ENCODE results near the gene ZNF552. TPM values are rescaled to one million over a fixed set of nuclear protein-coding genes. Genes with fewer than 3 reads are reported as not detected.
"Not testable (repeated sequence)": the region's sequence is repeated elsewhere in the genome, so short reads cannot be mapped to it uniquely, and the experiment has no call there.

ZNF552 gene
- polyA plus RNA-seq (2012; ENCODE audit: missing spikeins), result 9.0 TPM

DNA sequence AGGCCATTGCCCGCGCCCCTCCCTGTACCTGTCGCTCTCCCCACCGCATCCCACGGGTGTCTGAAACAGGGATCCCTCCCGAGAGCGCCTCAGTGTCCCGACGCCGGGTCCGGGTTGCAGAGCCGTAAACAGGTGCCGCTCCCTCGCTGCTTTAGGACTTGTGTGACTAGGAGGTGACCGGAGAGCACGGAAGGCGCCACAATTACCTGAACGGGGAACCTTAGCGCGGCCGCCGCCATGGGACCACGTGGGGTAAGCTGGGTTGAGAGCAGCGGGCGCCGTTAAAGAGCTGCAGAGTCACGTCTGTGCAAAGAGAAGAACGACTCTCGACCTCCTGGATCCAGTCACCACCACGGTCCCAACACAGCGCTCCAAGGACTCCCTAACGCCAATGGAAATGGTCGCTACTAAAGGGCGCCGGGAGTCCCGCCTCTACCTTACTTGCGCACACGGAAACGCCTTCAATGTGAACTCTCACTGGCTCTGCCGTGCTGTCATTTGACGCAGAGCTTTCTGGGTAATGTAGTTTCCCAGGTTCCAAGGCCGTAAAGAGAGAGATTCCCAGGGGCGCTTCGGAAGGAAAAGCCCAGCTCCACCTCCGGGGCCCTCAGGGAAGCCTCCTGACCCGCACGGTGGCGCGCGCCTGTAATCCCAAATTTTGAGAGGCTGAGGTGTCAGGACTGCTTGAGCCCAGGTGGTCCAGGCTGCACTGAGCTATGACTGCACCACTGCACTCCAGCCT is at the start of gene ZNF552:
ZNF552 (minus strand) TSS at position 409 of the 742 bp plus-strand sequence; CDS start at position 239, 170 bp downstream.
- FAIRE-seq, result peak; percentile 85

DNA sequence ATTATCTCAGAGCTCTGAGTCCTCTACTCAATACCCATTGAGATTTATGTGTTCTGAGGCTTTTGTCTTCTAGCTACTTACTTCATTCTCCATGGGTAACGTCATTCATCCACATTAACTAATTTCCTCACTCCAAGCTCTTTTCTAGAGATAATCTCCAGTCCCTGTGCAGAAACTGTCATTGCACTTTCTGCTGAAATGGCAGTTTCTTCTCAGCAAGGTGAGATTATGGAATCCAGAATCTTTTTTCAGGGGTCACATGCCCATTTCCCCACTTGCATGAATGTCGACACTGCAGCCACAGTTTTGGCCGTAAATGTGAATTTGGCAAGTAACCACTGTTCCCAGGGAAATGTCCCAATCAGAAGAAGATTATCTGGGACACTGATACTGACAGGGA is 47.6 kb upstream of the ZNF552 start:
- not testable (repeated sequence) for FAIRE-seq; DNase-seq (ENCODE audit: insufficient read length)

More for the DNA sequence above, at the start of gene ZNF552:
- TF ChIP-seq TAF1 (IDR thresholded peaks at IDR 0.05; ENCODE audit: borderline replicate concordance, low read depth, low read length), result peak; percentile 63; the same call in 1 of the 2 replicates
- peak; percentile 88 for TF ChIP-seq POLR2A (IDR thresholded peaks at IDR 0.05; ENCODE audit: low read depth, low read length)
- peak; percentile 88 for TF ChIP-seq POLR2AphosphoS5 (IDR thresholded peaks at IDR 0.05; ENCODE audit: low read depth, low read length)
- DNase-seq (ENCODE audit: insufficient read length), result peak; percentile 67

- not testable (repeated sequence) for DNase-seq (ENCODE audit: insufficient read length); FAIRE-seq
Observed at GRCh38 chr19:57854117-57854516, 39.4 kb upstream of the ZNF552 start.

GRCh38 chr19:57851812-57852603 is 37.3 kb upstream of the ZNF552 start:
- not testable (repeated sequence) for DNase-seq (ENCODE audit: insufficient read length); FAIRE-seq

DNA sequence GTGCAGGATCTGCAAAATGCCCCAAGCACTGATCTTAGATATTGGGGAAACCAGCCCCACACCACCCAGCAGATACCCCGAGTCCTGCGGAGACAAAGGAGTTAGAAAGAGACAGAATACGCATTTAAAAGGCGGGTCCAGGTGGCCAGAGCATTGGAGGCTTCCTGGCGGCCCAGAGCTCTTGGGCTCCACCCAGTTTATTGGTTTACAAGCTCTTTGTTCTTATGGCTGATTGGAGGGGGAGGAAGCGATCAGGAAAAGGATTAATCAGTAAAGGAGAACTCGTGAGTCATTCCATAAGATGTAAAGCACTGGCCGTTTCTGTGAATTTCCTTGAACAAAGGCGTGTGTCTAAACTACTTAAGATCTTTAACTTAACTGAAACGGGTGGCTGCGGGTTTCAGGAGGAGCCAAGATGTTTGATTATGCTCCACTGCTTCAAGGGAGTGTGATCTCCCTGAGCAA is 35.9 kb upstream of the ZNF552 start:
- TF ChIP-seq POLR2AphosphoS5 (IDR thresholded peaks at IDR 0.05; ENCODE audit: low read depth, low read length), result no peak
- no peak for TF ChIP-seq POLR2A (IDR thresholded peaks at IDR 0.05; ENCODE audit: low read depth, low read length)
- TF ChIP-seq TAF1 (IDR thresholded peaks at IDR 0.05; ENCODE audit: borderline replicate concordance, low read depth, low read length), result no peak
- DNase-seq (ENCODE audit: insufficient read length) (no peak), FAIRE-seq (no peak)

- peak; percentile 81 for TF ChIP-seq POLR2AphosphoS5 (IDR thresholded peaks at IDR 0.05; ENCODE audit: low read depth, low read length)
- peak; percentile 80 for TF ChIP-seq POLR2A (IDR thresholded peaks at IDR 0.05; ENCODE audit: low read depth, low read length)
- peak; percentile 95 for FAIRE-seq
- peak; percentile 57 for DNase-seq (ENCODE audit: insufficient read length)
Observed at GRCh38 chr19:57849666-57850473, 35.2 kb upstream of the ZNF552 start, which contains the start of gene ZNF587. Gene ZNF587 (plus strand): TSS chr19:57849859. CDS start chr19:57850039, 180 bp downstream.

- not testable (repeated sequence) for DNase-seq (ENCODE audit: insufficient read length)
- FAIRE-seq, result peak; percentile 50
Observed at GRCh38 chr19:57849162-57849665, 34.5 kb upstream of the ZNF552 start.

- DNase-seq (ENCODE audit: insufficient read length), result not testable (repeated sequence)
- peak; percentile 67 for FAIRE-seq
Observed at GRCh38 chr19:57847164-57847563, 32.5 kb upstream of the ZNF552 start.

GRCh38 chr19:57841122-57841763 is 26.5 kb upstream of the ZNF552 start:
- DNase-seq (ENCODE audit: insufficient read length) (no peak), FAIRE-seq (no peak)
- no peak for TF ChIP-seq TAF1 (IDR thresholded peaks at IDR 0.05; ENCODE audit: borderline replicate concordance, low read depth, low read length)
- no peak for TF ChIP-seq POLR2AphosphoS5 (IDR thresholded peaks at IDR 0.05; ENCODE audit: low read depth, low read length)
- TF ChIP-seq POLR2A (IDR thresholded peaks at IDR 0.05; ENCODE audit: low read depth, low read length), result no peak

- FAIRE-seq; DNase-seq (ENCODE audit: insufficient read length): not testable (repeated sequence)
Observed at GRCh38 chr19:57838622-57839191, 24.0 kb upstream of the ZNF552 start.

DNA sequence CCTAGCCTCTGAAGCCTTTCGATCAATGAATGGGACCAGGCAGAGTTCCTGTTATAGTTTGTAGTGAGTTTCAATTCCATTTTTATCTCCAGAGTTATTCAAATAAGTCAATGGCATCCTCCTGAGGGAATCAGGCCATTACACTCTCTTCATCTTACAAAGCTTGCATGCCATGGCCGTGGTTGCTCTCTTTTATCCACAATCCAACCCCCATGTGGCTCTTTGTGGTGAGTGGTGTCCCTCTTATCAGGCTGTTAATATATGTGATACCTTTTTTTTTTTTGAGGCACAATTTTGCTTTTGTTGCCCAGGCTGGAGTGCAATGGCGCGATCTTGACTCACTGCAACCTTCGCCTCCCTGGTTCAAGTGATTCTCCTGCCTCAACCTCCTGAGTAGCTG is 22.3 kb upstream of the ZNF552 start:
- not testable (repeated sequence) for DNase-seq (ENCODE audit: insufficient read length); FAIRE-seq
